ENCODE measurements around the gene KRT76.

The KRT76 gene

GRCh38 chr12:52763036-52763659 lies 14.0 kb downstream of the KRT76 start:
- TF ChIP-seq FOXM1 (IDR thresholded peaks at IDR 0.05; ENCODE audit: borderline replicate concordance, low read depth) (no peak), MAX (IDR thresholded peaks at IDR 0.05) (no peak), EP300 (IDR thresholded peaks at IDR 0.05; ENCODE audit: borderline replicate concordance) (no peak), EGR1 (IDR thresholded peaks at IDR 0.05) (no peak), TCF12 (IDR thresholded peaks at IDR 0.05; ENCODE audit: low read depth) (no peak), RAD21 (IDR thresholded peaks at IDR 0.05; ENCODE audit: low read depth) (no peak), CEBPB (IDR thresholded peaks at IDR 0.05) (no peak), USF1 (IDR thresholded peaks at IDR 0.05) (no peak), YY1 (IDR thresholded peaks at IDR 0.05; ENCODE audit: low read depth) (no peak), TEAD4 (IDR thresholded peaks at IDR 0.05) (no peak), TAF1 (IDR thresholded peaks at IDR 0.05; ENCODE audit: low read depth) (no peak), ZBTB7A (IDR thresholded peaks at IDR 0.05; ENCODE audit: low read depth) (no peak), NFIC (IDR thresholded peaks at IDR 0.05) (no peak), CREB1 (IDR thresholded peaks at IDR 0.05; ENCODE audit: low read depth) (no peak)
- TF ChIP-seq, protein P1, sequence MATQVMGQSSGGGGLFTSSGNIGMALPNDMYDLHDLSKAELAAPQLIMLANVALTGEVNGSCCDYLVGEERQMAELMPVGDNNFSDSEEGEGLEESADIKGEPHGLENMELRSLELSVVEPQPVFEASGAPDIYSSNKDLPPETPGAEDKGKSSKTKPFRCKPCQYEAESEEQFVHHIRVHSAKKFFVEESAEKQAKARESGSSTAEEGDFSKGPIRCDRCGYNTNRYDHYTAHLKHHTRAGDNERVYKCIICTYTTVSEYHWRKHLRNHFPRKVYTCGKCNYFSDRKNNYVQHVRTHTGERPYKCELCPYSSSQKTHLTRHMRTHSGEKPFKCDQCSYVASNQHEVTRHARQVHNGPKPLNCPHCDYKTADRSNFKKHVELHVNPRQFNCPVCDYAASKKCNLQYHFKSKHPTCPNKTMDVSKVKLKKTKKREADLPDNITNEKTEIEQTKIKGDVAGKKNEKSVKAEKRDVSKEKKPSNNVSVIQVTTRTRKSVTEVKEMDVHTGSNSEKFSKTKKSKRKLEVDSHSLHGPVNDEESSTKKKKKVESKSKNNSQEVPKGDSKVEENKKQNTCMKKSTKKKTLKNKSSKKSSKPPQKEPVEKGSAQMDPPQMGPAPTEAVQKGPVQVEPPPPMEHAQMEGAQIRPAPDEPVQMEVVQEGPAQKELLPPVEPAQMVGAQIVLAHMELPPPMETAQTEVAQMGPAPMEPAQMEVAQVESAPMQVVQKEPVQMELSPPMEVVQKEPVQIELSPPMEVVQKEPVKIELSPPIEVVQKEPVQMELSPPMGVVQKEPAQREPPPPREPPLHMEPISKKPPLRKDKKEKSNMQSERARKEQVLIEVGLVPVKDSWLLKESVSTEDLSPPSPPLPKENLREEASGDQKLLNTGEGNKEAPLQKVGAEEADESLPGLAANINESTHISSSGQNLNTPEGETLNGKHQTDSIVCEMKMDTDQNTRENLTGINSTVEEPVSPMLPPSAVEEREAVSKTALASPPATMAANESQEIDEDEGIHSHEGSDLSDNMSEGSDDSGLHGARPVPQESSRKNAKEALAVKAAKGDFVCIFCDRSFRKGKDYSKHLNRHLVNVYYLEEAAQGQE (IDR thresholded peaks at IDR 0.05; ENCODE audit: low read depth) = no peak

DNA sequence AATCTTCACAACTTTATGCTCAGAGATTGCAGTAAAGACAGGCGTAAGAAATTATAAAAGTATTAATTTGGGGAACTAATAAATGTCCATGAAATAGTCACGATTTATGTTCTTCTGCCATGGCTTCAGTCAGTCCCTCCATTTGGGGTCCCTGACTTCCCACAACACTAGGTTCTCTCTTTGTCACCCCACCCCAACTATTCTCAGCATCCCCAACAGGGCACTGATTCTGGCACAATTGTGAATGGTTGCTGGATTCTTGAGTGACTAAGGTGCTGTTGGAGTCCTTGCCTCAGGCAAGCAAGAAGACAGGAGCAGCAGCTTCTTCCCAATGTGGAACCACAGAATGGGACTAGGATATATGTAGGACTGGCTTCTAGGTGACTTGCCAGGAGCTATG lies 15.3 kb downstream of the KRT76 start:
- TF ChIP-seq NFIC (IDR thresholded peaks at IDR 0.05) = no peak
- TF ChIP-seq ZBTB7A (IDR thresholded peaks at IDR 0.05; ENCODE audit: low read depth) = no peak
- TF ChIP-seq EGR1 (IDR thresholded peaks at IDR 0.05) = no peak

GRCh38 chr12:52761218-52761617 lies 15.9 kb downstream of the KRT76 start:
- TF ChIP-seq USF1 (IDR thresholded peaks at IDR 0.05) = peak; percentile 37; the same call in 1 of the 2 replicates
- TF ChIP-seq EP300 (IDR thresholded peaks at IDR 0.05; ENCODE audit: borderline replicate concordance) = peak; percentile 49

GRCh38 chr12:52760623-52761022 lies 16.5 kb downstream of the KRT76 start:
- TF ChIP-seq USF1 (IDR thresholded peaks at IDR 0.05) (no peak), ZBTB7A (IDR thresholded peaks at IDR 0.05; ENCODE audit: low read depth) (no peak), RAD21 (IDR thresholded peaks at IDR 0.05; ENCODE audit: low read depth) (no peak), CEBPB (IDR thresholded peaks at IDR 0.05) (no peak), EGR1 (IDR thresholded peaks at IDR 0.05) (no peak), FOXM1 (IDR thresholded peaks at IDR 0.05; ENCODE audit: borderline replicate concordance, low read depth) (no peak), TAF1 (IDR thresholded peaks at IDR 0.05; ENCODE audit: low read depth) (no peak), YY1 (IDR thresholded peaks at IDR 0.05; ENCODE audit: low read depth) (no peak), NFIC (IDR thresholded peaks at IDR 0.05) (no peak)
- TF ChIP-seq, protein P1 (IDR thresholded peaks at IDR 0.05; ENCODE audit: low read depth) = no peak

DNA sequence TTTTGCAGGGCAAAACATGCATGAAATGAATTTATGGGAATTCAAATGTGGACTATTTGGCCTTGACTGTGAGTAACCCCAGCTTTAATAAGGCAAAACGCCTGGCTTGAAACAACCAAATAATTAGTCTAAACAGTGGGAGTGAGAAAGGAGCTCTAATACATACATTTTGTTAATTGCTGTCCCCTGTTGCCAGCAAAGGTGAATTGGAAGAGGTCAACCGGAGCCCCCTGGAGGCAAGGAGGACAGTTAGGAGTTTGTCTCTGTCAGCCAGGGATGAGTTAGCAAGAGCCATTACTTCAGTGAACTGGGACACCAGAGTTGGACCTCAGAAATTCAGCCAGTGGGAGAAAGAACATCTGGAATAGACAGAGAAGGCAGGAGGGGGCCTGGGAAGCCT lies 17.4 kb downstream of the KRT76 start:
- TF ChIP-seq EGR1 (IDR thresholded peaks at IDR 0.05) = no peak

DNA sequence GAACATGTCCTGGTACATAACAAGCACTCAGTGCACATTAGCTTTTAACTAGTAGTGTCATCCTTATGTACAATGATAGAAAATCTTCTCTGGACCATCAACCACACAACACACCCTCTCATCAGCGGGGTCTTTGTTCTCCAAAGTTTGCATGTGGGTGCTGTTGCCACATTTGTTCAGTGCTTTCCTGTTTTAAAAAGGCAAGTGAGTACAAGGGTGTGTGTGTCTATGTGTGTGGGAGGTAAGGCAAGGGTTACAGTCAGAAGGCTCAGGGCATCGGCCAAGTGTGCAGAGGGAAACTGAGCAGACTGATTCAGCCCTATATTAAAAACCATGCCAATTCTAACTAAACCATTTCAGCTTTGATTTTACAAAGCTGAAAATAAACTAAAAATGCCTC lies 17.9 kb downstream of the KRT76 start:
- TF ChIP-seq USF1 (IDR thresholded peaks at IDR 0.05) (no peak), TAF1 (IDR thresholded peaks at IDR 0.05; ENCODE audit: low read depth) (no peak), EGR1 (IDR thresholded peaks at IDR 0.05) (no peak), YY1 (IDR thresholded peaks at IDR 0.05; ENCODE audit: low read depth) (no peak), TCF12 (IDR thresholded peaks at IDR 0.05; ENCODE audit: low read depth) (no peak), NFIC (IDR thresholded peaks at IDR 0.05) (no peak), TEAD4 (IDR thresholded peaks at IDR 0.05) (no peak), RAD21 (IDR thresholded peaks at IDR 0.05; ENCODE audit: low read depth) (no peak), EP300 (IDR thresholded peaks at IDR 0.05; ENCODE audit: borderline replicate concordance) (no peak), CREB1 (IDR thresholded peaks at IDR 0.05; ENCODE audit: low read depth) (no peak), MAX (IDR thresholded peaks at IDR 0.05) (no peak), FOXM1 (IDR thresholded peaks at IDR 0.05; ENCODE audit: borderline replicate concordance, low read depth) (no peak), ZBTB7A (IDR thresholded peaks at IDR 0.05; ENCODE audit: low read depth) (no peak), CEBPB (IDR thresholded peaks at IDR 0.05) (no peak)
- TF ChIP-seq, protein P1 (IDR thresholded peaks at IDR 0.05; ENCODE audit: low read depth) = no peak
